Dedifferentiated amniotic fluid mesenchymal stem cell (primary cell): ENCODE data around the gene TMEM165.

Source experiments
- DNase-seq: peaks from one replicate; pipeline ENCODE4 v3.0.0-alpha.2; 2016; ENCODE audit errors: extremely low spot score

Gene TMEM165

DNA sequence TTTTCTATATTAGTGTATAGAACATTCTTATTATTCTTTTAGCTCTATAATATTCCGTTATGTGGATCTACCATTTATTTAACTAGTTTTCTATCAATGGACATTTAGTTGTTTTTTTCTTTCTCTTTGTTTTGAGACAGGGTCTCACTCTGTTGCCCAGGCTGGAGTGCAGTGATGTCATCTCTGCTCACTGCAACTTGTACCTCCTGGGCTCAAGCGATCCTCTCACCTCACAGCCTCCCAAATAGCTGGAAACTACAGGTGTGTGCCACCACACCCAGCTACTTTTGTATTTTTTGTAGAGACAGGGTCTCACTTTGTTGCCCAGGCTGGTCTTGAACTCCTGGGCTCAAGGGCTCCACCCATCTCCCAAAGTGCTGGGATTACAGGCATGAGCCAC lies 10.8 kb downstream of the TMEM165 start:
- DNase-seq: no peak

DNA sequence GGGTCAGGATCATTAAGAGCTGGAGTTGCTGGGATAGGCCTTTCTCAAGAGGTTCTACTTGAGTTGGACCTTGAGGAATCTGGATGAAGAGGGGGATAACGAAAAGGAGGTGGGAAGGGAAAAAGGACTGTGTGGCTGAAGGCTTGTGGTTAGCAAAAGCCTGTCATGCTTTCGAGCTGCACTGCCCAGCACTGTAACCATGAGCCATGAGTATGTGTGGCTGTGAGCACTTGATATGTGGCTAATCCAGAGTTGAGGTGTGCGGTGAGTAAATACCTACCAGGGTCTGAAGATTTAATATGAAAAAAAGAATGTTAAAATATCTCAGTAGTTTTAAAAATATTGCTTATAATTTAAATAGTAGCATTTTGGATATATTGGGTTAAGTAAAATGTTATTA lies 11.4 kb downstream of the TMEM165 start:
- DNase-seq: no peak

DNA sequence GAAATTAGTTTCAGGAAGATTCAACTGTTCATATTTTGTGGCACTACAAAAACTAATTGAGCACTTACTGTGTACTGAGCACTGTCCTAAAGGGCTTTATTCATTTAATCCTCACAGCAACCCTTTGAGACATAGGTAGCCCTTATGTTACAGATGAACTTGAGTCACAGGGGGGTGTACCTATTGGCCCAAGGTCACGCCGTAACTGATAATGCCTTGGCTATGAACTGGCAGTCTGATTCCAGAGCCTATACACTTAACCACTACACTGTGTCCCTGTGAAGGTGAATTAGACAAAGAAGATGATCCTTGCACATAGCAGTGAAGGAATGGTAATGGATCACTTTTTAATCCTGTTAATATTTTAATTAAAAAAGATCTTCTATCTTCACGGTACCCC lies 12.0 kb downstream of the TMEM165 start:
- no peak for DNase-seq

DNA sequence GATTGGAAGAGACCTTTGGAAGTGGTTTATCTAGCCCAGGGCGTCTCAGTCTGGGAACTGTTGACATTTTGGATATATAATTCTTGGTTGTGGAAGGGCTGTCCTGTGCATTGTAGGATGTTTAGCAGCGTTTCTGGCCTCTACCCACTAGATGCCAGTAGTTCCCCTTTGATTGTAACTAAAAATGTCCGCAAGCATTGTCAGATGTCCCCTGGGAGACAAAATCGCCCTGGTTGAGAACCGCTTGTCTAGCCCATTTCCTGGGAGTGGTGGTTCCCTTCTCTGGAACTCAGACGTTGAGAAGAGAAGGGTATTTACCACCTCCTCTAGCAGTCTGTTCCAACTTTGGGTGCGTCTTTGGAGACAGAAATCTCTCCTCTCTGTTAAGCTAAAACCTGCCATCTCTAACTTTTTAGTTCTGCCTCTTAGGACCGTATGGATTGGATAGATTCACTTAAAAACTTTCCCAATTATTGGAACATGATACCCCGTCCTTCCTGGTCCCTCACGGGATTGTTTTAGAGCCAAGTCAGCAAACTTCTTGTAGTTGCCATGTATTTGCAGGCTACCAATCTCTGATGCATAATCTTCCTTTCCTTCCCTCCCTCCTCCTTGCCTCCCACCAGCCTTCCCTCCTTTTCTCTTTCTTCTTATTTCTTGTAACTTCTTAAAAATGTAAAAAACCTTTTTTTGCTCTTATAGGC lies 13.9 kb downstream of the TMEM165 start:
- no peak for DNase-seq

DNA sequence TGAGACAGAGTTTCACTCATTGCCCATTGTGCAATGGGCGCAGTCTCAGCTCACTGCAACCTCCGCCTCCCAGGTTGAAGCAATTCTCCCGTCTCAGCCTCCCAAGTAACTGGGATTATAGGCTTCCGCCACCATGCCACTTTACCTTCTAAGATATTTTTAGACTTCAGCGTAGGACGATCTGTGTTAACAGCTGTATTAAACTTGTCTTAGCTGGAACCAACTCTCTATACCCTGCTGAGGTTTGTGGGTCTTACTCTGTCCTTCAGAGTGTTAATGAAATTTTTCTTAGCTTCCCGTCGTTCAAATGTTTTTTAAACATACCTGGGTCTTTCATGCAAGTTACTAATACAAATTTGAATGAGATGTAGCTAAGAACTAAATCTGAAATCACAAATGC lies 14.7 kb downstream of the TMEM165 start:
- DNase-seq: no peak

DNA sequence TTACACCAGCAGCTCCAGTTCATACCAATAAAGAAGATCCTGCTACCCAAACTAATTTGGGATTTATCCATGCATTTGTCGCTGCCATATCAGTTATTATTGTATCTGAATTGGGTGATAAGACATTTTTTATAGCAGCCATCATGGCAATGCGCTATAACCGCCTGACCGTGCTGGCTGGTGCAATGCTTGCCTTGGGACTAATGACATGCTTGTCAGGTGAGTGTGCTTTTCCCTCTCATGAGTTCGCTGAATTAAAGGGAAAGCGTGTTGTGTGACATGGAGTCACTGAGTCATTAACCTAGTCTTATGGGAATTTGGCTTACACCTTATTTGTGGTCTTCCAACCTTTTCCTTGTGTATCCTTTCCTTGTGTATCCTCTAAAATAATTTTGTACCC lies 15.9 kb downstream of the TMEM165 start:
- DNase-seq: no peak

DNA sequence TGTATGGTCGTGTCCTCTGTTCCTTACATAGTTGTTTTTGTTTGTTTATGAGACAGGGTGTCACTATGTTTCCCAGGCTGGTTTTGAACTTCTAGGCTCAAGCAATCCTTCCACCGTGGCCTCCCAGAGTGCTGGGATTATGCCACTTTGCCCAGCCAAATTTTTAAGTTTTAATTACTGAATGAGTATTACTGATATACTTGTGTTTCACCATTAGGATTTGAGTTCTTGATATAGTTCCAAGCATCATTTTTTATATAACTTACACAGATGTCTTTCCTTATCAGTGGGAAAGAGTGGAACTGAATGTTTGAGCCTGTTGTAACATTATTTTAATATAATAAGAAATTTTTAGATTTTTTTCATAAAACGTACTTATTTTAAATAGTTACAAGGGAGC lies 20.4 kb downstream of the TMEM165 start:
- DNase-seq: no peak

DNA sequence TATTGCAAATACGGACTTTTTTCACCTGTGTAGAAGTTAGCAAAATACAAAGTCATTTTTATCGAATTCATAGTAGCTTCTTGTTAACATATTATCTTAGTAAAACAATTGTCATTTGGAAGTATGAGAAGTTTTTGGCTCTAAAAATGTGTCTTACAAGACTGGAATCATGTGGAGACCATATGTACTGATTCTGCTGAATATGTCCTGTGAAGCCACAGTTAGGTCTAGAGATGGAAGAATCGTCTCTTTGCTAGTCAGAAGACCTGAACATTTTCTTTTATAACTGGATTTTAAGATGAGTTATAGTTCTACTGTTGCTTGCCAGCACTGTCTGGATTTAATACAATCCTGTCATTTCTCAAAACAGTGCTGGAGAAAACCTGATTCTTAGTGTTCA lies 29.0 kb downstream of the TMEM165 start:
- DNase-seq: no peak

DNA sequence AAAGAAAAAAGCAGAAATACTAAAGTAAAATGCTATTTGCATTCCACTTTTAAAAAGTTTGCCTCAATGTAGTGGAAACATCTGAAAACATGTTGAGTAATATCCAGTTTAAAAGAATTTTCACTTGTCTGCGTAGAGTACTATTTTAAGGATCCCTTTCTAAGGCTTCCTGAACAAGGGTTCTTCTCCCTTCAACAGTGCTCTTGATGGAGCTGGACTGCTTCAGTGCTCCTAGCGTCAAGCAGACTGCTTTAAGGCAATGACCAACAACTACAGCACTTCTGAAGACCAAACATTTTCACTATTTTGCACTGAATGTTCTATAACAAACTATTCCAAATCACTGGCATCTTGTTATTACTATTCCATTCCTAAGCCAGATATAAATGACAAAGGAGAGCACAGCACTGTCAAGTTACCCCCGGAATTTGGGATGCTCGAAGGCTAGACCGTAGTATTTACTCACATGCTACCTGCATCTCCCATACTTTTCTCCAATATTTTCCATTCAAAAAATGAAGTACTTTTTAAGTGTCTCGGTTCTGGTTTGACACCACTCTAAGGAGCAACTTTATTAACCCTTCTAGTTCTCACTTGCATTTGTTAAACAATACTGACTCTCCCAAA lies 36.1 kb downstream of the TMEM165 start:
- DNase-seq: no peak

DNA sequence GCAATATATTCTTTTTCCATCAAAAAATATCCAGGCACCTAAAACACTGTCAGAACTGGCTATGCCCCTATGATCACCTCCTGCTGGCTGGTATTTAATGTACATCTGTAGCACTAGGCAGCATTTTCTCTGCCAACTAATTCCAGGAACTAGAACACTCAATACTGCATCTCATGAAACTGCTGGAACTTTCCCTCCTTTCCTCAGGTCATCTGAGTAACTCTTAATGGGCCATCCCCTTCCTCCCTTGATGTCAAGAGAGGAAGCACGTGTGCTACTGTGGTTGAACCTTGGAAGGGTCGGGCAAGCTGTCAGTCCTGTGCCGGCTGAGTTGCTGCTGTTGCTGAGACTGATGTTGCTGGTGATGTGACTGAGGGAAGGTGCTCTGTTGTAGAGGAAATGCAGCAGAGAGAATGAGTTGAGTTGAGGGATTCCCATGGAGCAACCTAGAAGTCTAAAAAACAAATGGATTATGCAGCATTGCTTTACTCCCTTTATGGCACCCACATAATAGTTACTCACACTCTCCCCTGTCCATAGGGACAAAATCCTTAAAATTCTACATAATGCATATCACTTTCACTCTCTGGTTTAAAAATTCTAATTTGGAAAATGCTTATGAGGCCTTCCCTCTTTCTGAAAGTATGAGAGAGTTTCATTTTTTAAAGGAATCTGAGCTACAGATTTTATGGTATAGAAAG lies 39.5 kb downstream of the TMEM165 start:
- DNase-seq: no peak

DNA sequence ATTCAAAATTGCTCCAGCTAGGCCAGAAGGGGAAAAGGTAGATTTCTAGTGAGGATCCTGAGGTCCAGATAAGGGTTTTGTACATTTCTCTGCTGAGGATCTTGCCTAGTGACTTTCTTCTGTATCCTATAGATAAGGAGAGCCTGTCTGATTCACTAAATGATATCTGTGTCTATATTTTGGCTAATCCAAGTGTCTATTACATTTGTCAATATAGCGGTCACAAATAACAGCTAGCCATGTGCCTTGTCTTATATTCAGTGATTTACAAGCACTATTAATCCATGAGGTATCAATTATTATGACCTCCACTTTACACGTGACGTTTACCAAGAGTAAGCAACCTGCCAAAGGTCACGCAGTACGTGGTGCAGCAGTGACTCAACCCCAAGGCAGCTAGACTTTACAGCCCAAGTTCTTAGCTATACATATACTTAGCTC lies 41.6 kb downstream of the TMEM165 start:
- no peak for DNase-seq

DNA sequence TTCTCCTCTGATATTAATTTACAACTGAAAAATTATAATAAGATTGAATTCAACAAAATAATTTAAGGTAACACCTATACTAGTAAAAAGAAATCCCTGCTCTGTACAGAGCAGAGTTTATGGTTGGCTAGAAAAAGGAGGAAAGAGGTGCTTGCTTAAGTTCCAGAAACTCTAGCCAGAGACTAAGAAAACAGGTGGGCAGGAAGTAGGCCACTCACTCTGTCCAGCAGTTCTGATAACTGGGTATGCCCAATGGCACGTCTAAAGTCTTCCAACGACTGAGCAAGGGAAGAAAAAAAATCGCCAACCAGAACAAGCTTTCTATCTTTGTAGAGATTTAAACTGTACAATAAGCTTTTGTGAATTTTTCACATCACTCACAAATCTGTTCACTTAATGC lies 42.1 kb downstream of the TMEM165 start:
- DNase-seq: no peak

DNA sequence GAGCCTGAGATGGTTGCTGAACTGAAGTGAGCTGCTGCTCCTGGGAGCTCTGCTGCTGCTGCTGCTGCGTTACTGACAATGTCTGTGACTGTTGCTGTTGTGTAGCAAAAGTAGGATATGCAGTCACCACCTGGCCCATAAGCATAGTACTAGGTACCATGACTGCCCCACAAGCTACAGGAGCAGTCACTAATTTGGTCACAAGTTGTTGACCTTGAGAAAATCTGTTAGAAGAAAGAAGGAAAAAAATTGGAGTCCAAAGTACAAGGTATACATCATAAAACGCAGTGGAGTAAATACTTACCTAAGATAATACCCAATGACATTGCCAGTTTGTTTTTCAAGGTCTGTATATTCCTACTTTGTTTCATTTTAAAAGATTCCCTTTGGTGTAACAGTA lies 42.6 kb downstream of the TMEM165 start:
- no peak for DNase-seq

DNA sequence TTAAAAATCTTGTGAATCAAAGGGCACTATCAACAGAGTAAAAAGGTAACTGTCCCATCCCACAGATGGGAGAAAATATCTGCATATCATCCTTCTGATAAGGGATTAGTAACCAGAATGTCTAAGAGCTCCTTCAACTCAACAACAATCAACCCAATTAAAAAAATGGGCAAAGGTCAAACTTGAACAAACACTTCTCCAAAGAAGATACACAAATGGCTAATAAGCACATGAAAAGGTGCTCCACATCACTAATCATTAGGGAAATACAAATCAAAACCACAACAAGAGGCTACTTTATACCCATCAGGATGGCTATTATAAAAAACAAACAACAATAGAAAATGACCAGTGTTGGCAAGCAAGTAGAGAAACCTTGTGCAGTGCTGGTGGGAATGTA lies 43.3 kb downstream of the TMEM165 start:
- no peak for DNase-seq

DNA sequence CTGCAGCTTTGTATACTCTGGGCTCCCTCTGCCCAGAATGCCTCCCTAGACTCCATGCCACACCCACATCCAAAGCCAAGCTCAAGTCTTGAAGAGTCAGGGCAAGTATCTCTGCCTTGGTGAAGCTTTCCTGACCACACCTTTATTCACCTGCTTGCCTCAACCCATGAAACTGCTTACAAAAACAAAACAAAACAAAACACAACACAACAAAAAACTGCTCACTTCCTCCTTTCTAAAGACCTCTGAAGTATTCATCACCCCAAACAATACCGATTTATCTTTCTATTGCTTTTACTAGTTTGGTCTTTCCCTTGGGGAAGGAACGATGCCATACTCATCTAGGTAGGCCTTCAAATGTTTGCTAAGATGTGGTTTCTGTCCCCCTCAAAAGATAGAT lies 45.0 kb downstream of the TMEM165 start:
- DNase-seq: no peak

DNA sequence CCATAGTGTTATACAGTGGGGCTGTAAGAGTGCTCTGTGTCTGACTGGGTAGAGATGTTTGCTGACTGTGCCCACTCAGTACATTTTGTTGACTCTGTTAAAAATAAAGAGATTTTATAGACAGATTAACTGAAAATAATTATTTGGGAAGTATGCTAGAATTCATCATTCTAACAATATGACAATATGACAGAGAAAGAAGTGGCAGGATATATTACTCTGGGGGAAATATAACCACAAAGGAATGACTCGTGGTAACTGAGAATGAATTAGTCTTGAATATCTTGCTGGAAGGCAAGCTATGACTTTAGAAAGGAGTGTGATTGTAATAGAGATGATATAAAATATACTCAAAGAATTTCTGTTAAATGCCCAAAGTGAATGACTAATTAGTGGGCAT lies 46.8 kb downstream of the TMEM165 start:
- DNase-seq: no peak

DNA sequence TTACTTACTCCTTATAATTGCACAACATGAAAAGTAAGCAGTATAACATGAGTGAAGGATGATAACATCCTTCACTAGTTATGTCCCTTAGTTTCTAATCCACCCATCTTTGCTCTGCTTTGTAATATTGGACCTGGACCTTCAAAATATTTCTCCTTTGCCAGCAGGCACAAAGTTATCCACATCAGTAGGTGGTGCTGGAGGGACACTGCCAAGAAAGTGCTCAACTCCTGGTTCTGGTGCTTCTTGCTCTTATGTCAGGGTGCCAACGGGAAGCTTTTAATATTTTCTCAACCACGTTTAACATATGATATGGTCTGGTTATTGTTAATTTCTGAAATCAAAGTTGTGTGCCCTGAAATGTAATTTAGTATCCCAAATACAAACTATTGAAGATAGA lies 49.1 kb downstream of the TMEM165 start:
- DNase-seq: no peak

DNA sequence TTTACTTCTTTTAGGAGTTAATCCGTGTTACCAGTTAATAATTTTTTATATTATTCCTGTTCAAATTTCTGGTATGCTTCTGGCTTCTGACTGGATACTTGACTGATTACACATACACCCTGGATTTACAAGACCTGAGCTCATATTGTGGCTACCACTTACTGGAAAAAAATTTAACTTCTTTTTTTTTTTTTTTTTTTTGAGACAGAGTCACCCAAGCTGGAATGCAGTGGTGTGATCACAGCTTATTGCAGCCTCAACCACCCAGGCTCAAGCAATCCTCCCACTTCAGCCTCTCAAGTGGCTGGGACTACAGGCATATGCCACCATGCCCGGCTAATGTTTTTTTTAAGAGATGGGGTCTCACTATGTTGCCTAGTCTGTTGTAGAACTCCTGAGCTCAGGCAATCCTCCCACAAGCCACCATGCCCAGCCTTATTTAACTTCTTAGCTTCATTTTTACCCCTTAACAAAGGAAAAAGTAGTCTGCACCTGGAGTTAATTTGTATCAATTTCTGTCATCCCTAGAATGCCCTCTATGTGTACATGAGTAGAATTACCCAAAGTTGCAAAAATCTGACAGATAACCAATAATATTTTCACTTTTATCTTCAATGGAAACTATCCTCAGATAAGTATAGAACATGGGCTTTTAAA lies 50.3 kb downstream of the TMEM165 start:
- DNase-seq: no peak

DNA sequence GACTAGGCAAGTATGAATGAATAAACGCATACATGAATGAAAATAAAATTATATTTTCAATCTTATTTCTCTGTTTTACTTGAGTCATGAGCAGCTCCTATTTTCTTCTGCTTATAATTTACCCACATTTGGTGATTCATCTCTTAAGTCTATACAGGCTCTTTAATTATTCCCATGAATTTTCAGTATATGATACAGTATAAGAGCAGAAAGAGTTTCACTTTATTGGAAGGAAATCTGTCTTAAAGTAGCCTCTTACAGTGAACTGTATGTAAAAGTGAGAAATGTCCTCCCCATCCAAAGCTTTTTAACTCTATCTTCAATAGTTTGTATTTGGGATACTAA lies 50.8 kb downstream of the TMEM165 start:
- no peak for DNase-seq

DNA sequence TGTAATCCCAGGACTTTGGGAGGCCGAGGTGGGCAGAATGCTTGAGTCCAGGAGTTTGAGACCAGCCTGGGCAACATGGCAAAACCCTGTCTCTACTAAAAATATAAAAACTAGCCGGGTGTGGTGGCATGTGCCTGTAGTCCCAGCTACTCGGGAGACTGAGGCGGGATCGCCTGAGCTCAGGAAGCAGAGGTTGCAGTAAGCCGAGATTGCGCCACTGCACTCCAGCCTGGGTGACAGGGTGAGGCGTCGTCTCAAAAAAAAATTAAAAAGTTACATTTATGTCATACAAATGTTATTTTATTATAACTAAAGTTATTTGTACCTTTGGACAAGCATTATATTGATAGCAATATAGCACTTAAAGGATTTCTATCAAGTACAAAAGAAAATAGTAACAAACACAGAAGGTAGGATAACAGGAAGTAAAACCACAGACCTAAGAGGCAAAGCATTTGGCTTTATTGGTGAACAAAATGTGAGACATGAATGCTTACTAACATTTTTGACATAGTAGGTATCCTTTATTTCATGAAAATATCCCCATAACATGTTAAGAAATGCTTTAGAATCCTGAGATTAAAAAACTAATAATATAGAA lies 51.5 kb downstream of the TMEM165 start:
- no peak for DNase-seq

DNA sequence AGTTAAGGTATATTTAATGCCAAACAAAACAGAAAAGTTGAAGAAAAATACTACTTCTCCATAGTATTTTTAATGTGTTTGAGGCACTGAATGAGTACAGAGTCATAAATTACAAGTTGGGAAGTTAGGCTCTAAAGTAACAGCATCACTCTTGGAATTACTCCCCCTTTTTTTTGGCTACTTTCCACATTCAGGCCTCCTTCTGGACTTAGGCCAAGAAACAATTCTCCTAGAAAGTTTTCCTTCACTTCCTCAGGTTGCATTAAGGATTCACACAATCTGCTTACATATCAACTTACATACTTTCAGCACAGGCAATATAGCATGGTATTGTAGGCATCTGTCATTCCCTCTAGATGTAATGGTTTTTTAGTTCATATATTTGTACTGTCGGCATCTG lies 52.1 kb downstream of the TMEM165 start:
- no peak for DNase-seq

DNA sequence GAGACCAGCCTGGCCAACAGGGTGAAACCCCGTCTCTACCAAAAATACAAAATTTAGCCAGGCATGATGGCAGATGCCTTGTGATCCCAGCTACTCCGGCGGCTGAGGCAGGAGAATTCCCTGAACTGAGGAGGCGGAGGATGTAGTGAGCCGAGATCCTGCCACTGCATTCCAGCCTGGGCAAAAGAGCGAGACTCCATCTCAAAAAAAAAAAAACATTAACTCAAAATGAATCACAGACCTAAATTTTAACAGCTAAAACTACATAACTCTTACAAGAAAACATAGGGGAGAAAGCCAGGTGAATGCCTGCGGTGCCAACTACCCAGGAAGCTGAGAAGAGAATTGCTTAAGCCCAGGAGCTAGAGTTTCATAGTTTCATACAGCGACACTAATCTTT lies 54.8 kb downstream of the TMEM165 start:
- DNase-seq: no peak
